Uterus (tissue), 2 donors: ENCODE results near the gene RNPS1.

Experiments
- CTCF ChIP-seq, 4 experiments: fragments of 200-600 bp in 2 of 4; fragments of 450-650 bp in 2 of 4; sonication (generic) in 2 of 4; IDR thresholded peaks; one replicate each; pipeline ENCODE4 v1.5.1; 2016 to 2019; ENCODE audit warnings: antibody characterized with exemption in 4 of 4, mild to moderate bottlenecking in 2 of 4, moderate library complexity in 1 of 4
- POLR2A ChIP-seq, 2 donors: fragments of 450-650 bp; IDR thresholded peaks; one replicate each; pipeline ENCODE4 v1.6.1; 2016; ENCODE audit warnings: antibody characterized with exemption in 2 of 2, mild to moderate bottlenecking in 1 of 2, moderate library complexity in 1 of 2

DNA sequence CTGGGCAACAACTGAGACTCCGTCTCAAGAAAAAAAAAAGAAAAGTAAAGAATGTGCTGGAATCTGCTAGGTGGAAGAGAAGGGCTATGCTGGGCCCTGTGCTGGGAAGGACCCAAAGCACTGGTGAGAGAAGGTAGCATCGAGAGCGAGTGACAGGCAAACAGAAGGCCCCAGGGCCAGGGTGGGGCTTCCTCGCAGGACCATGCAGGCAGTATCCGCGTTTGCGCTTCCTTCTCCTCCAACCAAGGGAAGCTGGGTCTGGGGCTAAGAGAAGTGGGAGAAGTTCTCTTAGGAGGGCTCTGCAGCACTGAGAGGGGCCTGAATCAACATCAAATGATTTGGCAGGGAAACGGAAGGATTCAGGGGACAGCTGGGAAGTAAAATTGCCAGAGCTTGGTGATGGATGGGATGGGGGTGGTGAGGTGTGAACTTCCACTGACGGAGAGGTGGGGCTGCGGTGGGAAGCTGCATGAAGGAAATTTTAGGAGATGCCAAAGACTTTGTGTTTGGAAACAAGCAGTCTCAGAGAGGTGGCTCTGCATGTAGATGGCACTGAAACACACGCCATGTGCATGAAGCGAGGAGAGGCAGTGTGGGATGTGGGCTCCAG lies 11.3 kb downstream of the RNPS1 start:
- TF ChIP-seq CTCF (IDR thresholded peaks at IDR 0.05) = no peak
- no peak for TF ChIP-seq POLR2A (IDR thresholded peaks at IDR 0.05)
